A673 (cell line): ENCODE measurements around the gene CEACAM18.

Experiments used
- CTCF ChIP-seq: fragments of 300-800, 200-600 bp; sonication (generic); conservative IDR thresholded peaks from 2 replicates; pipeline ENCODE4 v1.5.1; 2017; ENCODE audit warnings: low read depth, mild to moderate bottlenecking, antibody characterized with exemption, low read length, moderate library complexity, mixed read lengths
- EZH2 ChIP-seq: fragments of 200-600 bp; sonication (generic); IDR thresholded peaks from 2 replicates; pipeline ENCODE4 v1.6.1; 2017; ENCODE audit warnings: borderline replicate concordance, low read depth, mild to moderate bottlenecking, mixed read lengths, antibody characterized with exemption, low read length; ENCODE audit not compliant: poor library complexity, severe bottlenecking

- TF ChIP-seq CTCF (no peak), EZH2 (no peak)
Measured at GRCh38 chr19:51520728-51521127, 42.4 kb downstream of the CEACAM18 start.
